Brain microvascular endothelial cell (primary cell): ENCODE data around the gene SEPSECS.
"Not testable (repeated sequence)": the region's sequence is repeated elsewhere in the genome, so short reads cannot be mapped to it uniquely, and the experiment has no call there.

Experiments used
- DNase-seq: peaks from one replicate; pipeline ENCODE4 v3.0.0-alpha.2; 2020
- H3K27ac ChIP-seq: fragments of 250-450 bp; sonication (Bioruptor Pico); 2 replicates; pipeline ENCODE4 v1.5.1; 2020; ENCODE audit warnings: mild to moderate bottlenecking, moderate library complexity
- H3K27me3 ChIP-seq: fragments of 250-450 bp; sonication (Bioruptor Pico); replicated peaks from 2 replicates; pipeline ENCODE4 v1.5.1; 2020; ENCODE audit warnings: mild to moderate bottlenecking
- H3K36me3 ChIP-seq: fragments of 250-450 bp; sonication (Bioruptor Pico); replicated peaks from 2 replicates; pipeline ENCODE4 v1.5.1; 2020; ENCODE audit warnings: mild to moderate bottlenecking
- H3K4me3 ChIP-seq: 2 replicates; pipeline ENCODE4 v1.5.1; 2011; ENCODE audit warnings: low read depth, mild to moderate bottlenecking, control low read depth, low read length, moderate library complexity
- CTCF ChIP-seq: IDR thresholded peaks from 2 replicates; pipeline ENCODE4 v1.5.1; 2011; ENCODE audit warnings: low read depth, mild to moderate bottlenecking, moderate library complexity, low read length, control low read depth, inconsistent platforms; ENCODE audit errors: missing control alignments
- in situ Hi-C: cut with HindIII; loops from 2 replicates; pipeline ENCODE4 v1.10.0; 2017; ENCODE audit warnings: low sequenced_read_pairs, low pct_ligation_motif_present

SEPSECS gene

GRCh38 chr4:25085671-25086070 is 74.6 kb downstream of the SEPSECS start:
- Histone ChIP-seq H3K4me3 (no peak overlapping the region), H3K27me3 (peaks cover 22% of the 10 kb centered on the region), H3K36me3 (no peaks in the 10 kb centered on the region), H3K27ac (no peak overlapping the region)
- DNase-seq, result no peak
- in situ Hi-C loops, result no loop called here
- no peak for TF ChIP-seq CTCF

GRCh38 chr4:25083441-25083840 is 76.8 kb downstream of the SEPSECS start:
- H3K27ac ChIP-seq, DNase-seq, in situ Hi-C loops, H3K4me3 ChIP-seq, H3K36me3 ChIP-seq: not testable (repeated sequence)
- peaks cover 14% of the 10 kb centered on the region for H3K27me3 ChIP-seq

- H3K36me3 ChIP-seq, result no peaks in the 10 kb centered on the region
- no peak for DNase-seq
- peaks cover 1% of the 10 kb centered on the region for H3K27me3 ChIP-seq
- H3K27ac ChIP-seq, result no peak overlapping the region
- in situ Hi-C loops, result no loop called here
- no peak overlapping the region for H3K4me3 ChIP-seq
- no peak for TF ChIP-seq CTCF
Observed at GRCh38 chr4:25081866-25082471, 78.3 kb downstream of the SEPSECS start.

GRCh38 chr4:25080571-25080970 is 79.7 kb downstream of the SEPSECS start:
- H3K36me3 ChIP-seq, result no peaks in the 10 kb centered on the region
- in situ Hi-C loops, result no loop called here
- no peak overlapping the region for H3K27ac ChIP-seq
- no peaks in the 10 kb centered on the region for H3K27me3 ChIP-seq
- no peak for TF ChIP-seq CTCF
- DNase-seq, result no peak
- no peak overlapping the region for H3K4me3 ChIP-seq

- no peak overlapping the region for H3K27ac ChIP-seq
- H3K4me3 ChIP-seq, result no peak overlapping the region
- in situ Hi-C loops, result no loop called here
- no peak for TF ChIP-seq CTCF
- H3K27me3 ChIP-seq, result peaks cover 2% of the 10 kb centered on the region
- DNase-seq, result no peak
- no peaks in the 10 kb centered on the region for H3K36me3 ChIP-seq
Observed at GRCh38 chr4:25078523-25078922, 81.7 kb downstream of the SEPSECS start.

GRCh38 chr4:25076625-25077398 is 83.4 kb downstream of the SEPSECS start:
- DNase-seq, result no peak
- Histone ChIP-seq H3K27me3 (peaks cover 2% of the 10 kb centered on the region), H3K4me3 (no peak overlapping the region), H3K27ac (no peak overlapping the region), H3K36me3 (no peaks in the 10 kb centered on the region)
- in situ Hi-C loops, result no loop called here
- TF ChIP-seq CTCF, result no peak
